DOHH2 (cell line): ENCODE measurements around the gene FBXL13.

Source experiments
- H3F3A ChIP-seq: fragments of 200-600 bp; sonication (generic), shearing (Covaris generic); 2 replicates; pipeline ENCODE4 v1.6.0; 2016; ENCODE audit warnings: antibody characterized with exemption, mild to moderate bottlenecking; ENCODE audit not compliant: control insufficient read depth, insufficient read depth
- H3K27ac ChIP-seq: fragments of 200-600 bp; sonication (generic); 2 replicates; pipeline ENCODE4 v1.5.1; 2014; ENCODE audit warnings: low read depth, mild to moderate bottlenecking, low read length, moderate library complexity
- H3K27me3 ChIP-seq: fragments of 200-600 bp; sonication (generic); 2 replicates; pipeline ENCODE4 v1.6.1; 2014; ENCODE audit warnings: mild to moderate bottlenecking, low read length, mixed read lengths; ENCODE audit not compliant: control insufficient read depth
- H3K36me3 ChIP-seq: fragments of 200-600 bp; sonication (generic); 2 replicates; pipeline ENCODE4 v1.6.1; 2014; ENCODE audit warnings: mild to moderate bottlenecking, low read length, moderate library complexity, mixed read lengths; ENCODE audit not compliant: control insufficient read depth
- H3K4me1 ChIP-seq: fragments of 200-600 bp; sonication (generic); 2 replicates; pipeline ENCODE4 v1.6.1; 2014; ENCODE audit warnings: mild to moderate bottlenecking, low read length, mixed read lengths; ENCODE audit not compliant: control insufficient read depth
- H3K4me2 ChIP-seq: fragments of 200-600 bp; sonication (generic); 2 replicates; pipeline ENCODE4 v1.6.0; 2014; ENCODE audit warnings: mild to moderate bottlenecking, low read length, moderate library complexity
- H3K4me3 ChIP-seq: fragments of 200-600 bp; sonication (generic); 2 replicates; pipeline ENCODE4 v1.5.1; 2014; ENCODE audit warnings: mild to moderate bottlenecking, low read length, mixed read lengths
- H3K79me2 ChIP-seq: fragments of 200-600 bp; sonication (generic); 2 replicates; pipeline ENCODE4 v1.6.1; 2014; ENCODE audit warnings: mild to moderate bottlenecking, low read length, mixed read lengths; ENCODE audit not compliant: control insufficient read depth
- H3K9me2 ChIP-seq: fragments of 200-600 bp; sonication (generic); replicated peaks from 2 replicates; pipeline ENCODE4 v1.6.1; 2014; ENCODE audit warnings: mild to moderate bottlenecking, low read length, mixed read lengths; ENCODE audit not compliant: control insufficient read depth
- H3K9me3 ChIP-seq: fragments of 200-600 bp; sonication (generic); 2 replicates; pipeline ENCODE4 v1.6.1; 2014; ENCODE audit warnings: antibody characterized with exemption, low read length, mixed read lengths; ENCODE audit not compliant: control insufficient read depth, insufficient read depth
- H4K20me1 ChIP-seq: fragments of 200-600 bp; sonication (generic); 2 replicates; pipeline ENCODE4 v1.6.0; 2014; ENCODE audit warnings: low read depth, mild to moderate bottlenecking, antibody characterized with exemption, low read length, moderate library complexity; ENCODE audit not compliant: control insufficient read depth, insufficient read depth
- CTCF ChIP-seq: fragments of 200-600 bp; sonication (generic); IDR thresholded peaks from one replicate; pipeline ENCODE4 v1.5.1; 2014; ENCODE audit warnings: antibody characterized with exemption, mild to moderate bottlenecking, low read depth, low read length; ENCODE audit not compliant: poor library complexity, severe bottlenecking
- EZH2phosphoT487 ChIP-seq: fragments of 200-600 bp; sonication (generic); IDR thresholded peaks from 2 replicates; pipeline ENCODE4 v1.6.1; 2017; ENCODE audit warnings: borderline replicate concordance, mild to moderate bottlenecking, antibody characterized with exemption, low read length, moderate library complexity, mixed read lengths

The FBXL13 gene

DNA sequence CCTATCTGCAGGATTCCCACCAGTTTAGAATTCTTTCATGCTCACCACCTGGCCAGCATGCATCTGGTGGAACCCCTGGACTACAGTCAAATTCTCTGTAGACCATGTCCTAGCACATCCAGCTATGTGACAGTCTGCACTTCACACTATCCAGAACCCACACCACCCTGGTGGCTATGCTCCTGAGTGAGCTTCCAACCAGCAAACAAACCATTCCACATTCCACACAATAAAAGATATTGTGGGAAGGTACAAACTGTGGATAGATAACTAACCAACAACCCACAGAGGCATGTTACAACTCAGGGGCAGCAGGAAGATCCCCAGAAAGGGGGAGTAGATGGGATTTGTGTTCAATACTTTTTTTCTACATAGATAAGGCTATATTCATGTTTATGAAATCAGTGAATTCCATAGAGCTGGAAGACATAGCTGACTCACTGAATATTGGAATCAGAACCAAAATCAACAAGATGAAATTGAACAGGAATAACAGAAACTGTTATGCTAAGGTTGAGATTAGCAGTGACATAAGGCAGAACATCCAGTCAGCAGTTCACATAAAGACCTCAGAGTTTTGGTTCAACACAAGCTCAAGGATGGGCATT lies 89.3 kb downstream of the FBXL13 start:
- no peak overlapping the region for H3K4me2 ChIP-seq
- no peaks in the 10 kb centered on the region for H4K20me1 ChIP-seq
- 0 out of 2 replicates have a peak, but pooled peaks cover 3% of the 10 kb centered on the region for H3K4me1 ChIP-seq
- no peaks in the 10 kb centered on the region for H3K27me3 ChIP-seq
- no peaks in the 10 kb centered on the region for H3K9me3 ChIP-seq
- H3K4me3 ChIP-seq: no peak overlapping the region
- TF ChIP-seq EZH2phosphoT487: no peak
- no peak for TF ChIP-seq CTCF
- no peaks in the 10 kb centered on the region for H3K9me2 ChIP-seq
- H3K36me3 ChIP-seq: no peaks in the 10 kb centered on the region
- no peaks in the 10 kb centered on the region for H3F3A ChIP-seq
- H3K27ac ChIP-seq: no peak overlapping the region
- H3K79me2 ChIP-seq: no peaks in the 10 kb centered on the region

DNA sequence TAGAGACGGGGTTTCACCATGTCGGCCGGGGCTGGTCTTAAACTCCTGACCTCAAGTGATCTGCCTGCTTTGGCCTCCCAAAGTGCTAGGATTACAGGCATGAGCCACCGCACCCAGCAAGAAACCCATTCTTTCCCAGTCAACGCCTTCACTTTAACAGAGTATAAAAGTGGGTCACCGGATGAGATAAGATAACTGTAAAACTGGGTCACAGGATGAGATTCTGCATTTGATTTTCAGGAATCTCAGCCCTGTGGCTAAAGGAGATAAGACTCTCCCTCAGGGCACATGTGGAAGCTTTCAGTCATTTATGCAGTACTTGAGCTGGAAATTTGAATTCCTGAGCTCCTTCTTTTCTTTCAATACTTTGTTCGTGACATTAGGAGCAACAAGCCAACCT lies 91.0 kb downstream of the FBXL13 start:
- Histone ChIP-seq H3K27ac (no peak overlapping the region), H3K9me3 (no peaks in the 10 kb centered on the region), H3K4me1 (no peaks in the 10 kb centered on the region), H3K36me3 (no peaks in the 10 kb centered on the region), H4K20me1 (no peaks in the 10 kb centered on the region), H3K4me3 (no peak overlapping the region), H3K27me3 (no peaks in the 10 kb centered on the region), H3K79me2 (no peaks in the 10 kb centered on the region), H3K9me2 (no peaks in the 10 kb centered on the region), H3K4me2 (no peak overlapping the region), H3F3A (no peaks in the 10 kb centered on the region)
- TF ChIP-seq CTCF (no peak), EZH2phosphoT487 (no peak)

DNA sequence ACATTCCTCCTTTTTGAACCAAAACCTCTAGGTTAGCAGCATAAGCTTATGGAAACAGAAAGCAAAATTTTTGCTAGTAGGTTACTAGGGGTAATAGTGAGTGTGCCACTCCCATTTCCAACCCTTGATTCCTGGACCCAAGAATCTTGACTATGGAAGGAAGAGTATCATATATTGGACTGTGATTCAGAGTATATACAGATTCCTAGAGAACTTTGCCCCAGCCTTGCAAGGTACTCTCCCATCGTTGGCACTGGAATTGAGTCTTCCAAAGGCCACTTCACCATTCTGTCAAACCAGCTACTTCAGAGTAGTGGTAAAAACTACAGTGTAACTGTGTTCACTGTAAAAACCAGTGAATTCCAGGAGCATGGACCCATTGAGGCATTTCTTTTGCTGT lies 92.4 kb downstream of the FBXL13 start:
- no peak for TF ChIP-seq EZH2phosphoT487
- TF ChIP-seq CTCF: no peak
- Histone ChIP-seq H3K4me1 (no peaks in the 10 kb centered on the region), H3K4me2 (no peak overlapping the region), H3K36me3 (no peaks in the 10 kb centered on the region), H3K79me2 (no peaks in the 10 kb centered on the region), H3F3A (no peaks in the 10 kb centered on the region), H3K27ac (no peak overlapping the region), H3K9me2 (no peaks in the 10 kb centered on the region), H4K20me1 (no peaks in the 10 kb centered on the region), H3K9me3 (no peaks in the 10 kb centered on the region), H3K4me3 (no peak overlapping the region), H3K27me3 (no peaks in the 10 kb centered on the region)

GRCh38 chr7:102981451-102981850 lies 93.1 kb downstream of the FBXL13 start:
- H3K9me3 ChIP-seq: no peaks in the 10 kb centered on the region
- no peak overlapping the region for H3K27ac ChIP-seq
- H3K27me3 ChIP-seq: no peaks in the 10 kb centered on the region
- no peak overlapping the region for H3K4me3 ChIP-seq
- H3K4me2 ChIP-seq: no peak overlapping the region
- H3K4me1 ChIP-seq: no peaks in the 10 kb centered on the region
- no peaks in the 10 kb centered on the region for H3K36me3 ChIP-seq
- no peak for TF ChIP-seq EZH2phosphoT487
- no peak for TF ChIP-seq CTCF
- no peaks in the 10 kb centered on the region for H3F3A ChIP-seq
- no peaks in the 10 kb centered on the region for H4K20me1 ChIP-seq
- no peaks in the 10 kb centered on the region for H3K9me2 ChIP-seq
- no peaks in the 10 kb centered on the region for H3K79me2 ChIP-seq
